Measurements from ENCODE around the gene SCN7A. TPM values are rescaled to one million over a fixed set of nuclear protein-coding genes. Genes with fewer than 3 reads are reported as not detected.
"Not testable (repeated sequence)": the region's sequence is repeated elsewhere in the genome, so short reads cannot be mapped to it uniquely, and the experiment has no call there.

The SCN7A gene
- polyA plus RNA-seq, 2 donors: 0.47 to 1.2 TPM

GRCh38 chr2:166455823-166456222 is 38.2 kb downstream of the SCN7A start:
- H3K27me3 ChIP-seq (ENCODE audit: control insufficient read depth in 1 of 2, insufficient read depth in 2 of 2, low read length in 2 of 2); H3K36me3 ChIP-seq (ENCODE audit: control insufficient read depth in 2 of 2, insufficient read depth in 2 of 2, low read length in 1 of 2); H3K4me1 ChIP-seq (ENCODE audit: control insufficient read depth in 2 of 2, insufficient read depth in 2 of 2, low read length in 1 of 2); H3K4me3 ChIP-seq (ENCODE audit: low read depth in 1 of 2, low read length in 2 of 2); H3K9me3 ChIP-seq (ENCODE audit: control insufficient read depth in 2 of 2, insufficient read depth in 1 of 2, low read depth in 1 of 2, low read length in 1 of 2); H3K27ac ChIP-seq (ENCODE audit: low read depth in 2 of 2, low read length in 1 of 2): not testable (repeated sequence)
- WGBS, 2 donors: 89 to 92% methylated on average over 4 of the region's 4 CpGs

DNA sequence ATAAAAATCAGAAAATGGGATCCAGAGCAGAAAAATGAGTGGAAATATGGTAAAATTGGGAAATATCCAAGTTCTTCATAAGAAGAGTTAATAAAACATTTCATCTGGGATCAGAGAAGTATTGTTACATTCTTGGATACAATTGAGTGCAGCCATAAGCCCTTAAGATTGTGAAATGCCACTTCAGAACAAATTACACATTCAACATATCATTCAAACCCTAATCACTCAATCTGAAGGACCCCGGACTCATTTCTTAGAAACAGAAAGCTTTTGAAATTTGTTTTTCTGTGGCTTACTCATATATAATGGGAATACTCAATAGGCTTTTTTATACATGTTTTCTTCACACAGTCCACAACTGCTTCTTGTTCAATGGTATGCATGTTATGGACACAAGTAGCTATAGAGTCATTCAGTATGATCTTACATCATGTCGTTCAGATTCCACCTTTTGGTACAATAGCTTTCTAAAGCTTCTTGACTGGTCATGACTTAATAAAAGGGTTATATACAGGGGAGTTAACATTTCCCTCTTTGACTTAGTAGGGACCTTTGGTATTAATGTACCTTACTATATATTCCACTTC is 39.9 kb downstream of the SCN7A start:
- 45 to 66% methylated on average over 2 of the region's 2 CpGs for WGBS, 2 donors
- Histone ChIP-seq H3K9me3 (ENCODE audit: control insufficient read depth in 2 of 2, insufficient read depth in 1 of 2, low read depth in 1 of 2, low read length in 1 of 2) (no peaks in the 10 kb centered on the region), H3K27ac (ENCODE audit: low read depth in 2 of 2, low read length in 1 of 2) (no peak overlapping the region), H3K4me1 (ENCODE audit: control insufficient read depth in 2 of 2, insufficient read depth in 2 of 2, low read length in 1 of 2) (no peaks in the 10 kb centered on the region), H3K27me3 (ENCODE audit: control insufficient read depth in 1 of 2, insufficient read depth in 2 of 2, low read length in 2 of 2) (no peaks in the 10 kb centered on the region), H3K4me3 (ENCODE audit: low read depth in 1 of 2, low read length in 2 of 2) (no peak overlapping the region), H3K36me3 (ENCODE audit: control insufficient read depth in 2 of 2, insufficient read depth in 2 of 2, low read length in 1 of 2) (no peaks in the 10 kb centered on the region)

DNA sequence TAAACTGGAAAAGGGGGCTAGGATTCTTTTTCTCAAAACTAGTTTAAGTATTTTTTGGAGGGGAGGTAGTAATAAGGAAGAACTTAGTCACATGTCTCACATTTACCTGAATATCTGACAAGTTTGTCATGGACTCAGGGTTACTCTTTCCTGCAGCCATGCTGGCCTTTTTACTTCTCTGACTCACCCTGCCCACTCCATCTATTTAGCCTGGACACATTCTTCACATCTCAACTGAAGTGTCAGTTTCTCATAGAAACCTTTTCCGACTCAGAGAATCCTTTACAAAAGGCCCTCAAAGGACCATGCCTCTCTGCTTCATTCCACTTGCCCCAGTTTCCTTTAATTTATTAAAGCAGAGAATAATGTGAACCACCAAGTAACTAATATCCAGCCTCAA is 42.6 kb downstream of the SCN7A start:
- H3K9me3 ChIP-seq (ENCODE audit: control insufficient read depth in 2 of 2, insufficient read depth in 1 of 2, low read depth in 1 of 2, low read length in 1 of 2): no peaks in the 10 kb centered on the region
- no peaks in the 10 kb centered on the region for H3K4me1 ChIP-seq (ENCODE audit: control insufficient read depth in 2 of 2, insufficient read depth in 2 of 2, low read length in 1 of 2)
- no peak overlapping the region for H3K4me3 ChIP-seq (ENCODE audit: low read depth in 1 of 2, low read length in 2 of 2)
- H3K27me3 ChIP-seq (ENCODE audit: control insufficient read depth in 1 of 2, insufficient read depth in 2 of 2, low read length in 2 of 2): no peaks in the 10 kb centered on the region
- no peaks in the 10 kb centered on the region for H3K36me3 ChIP-seq (ENCODE audit: control insufficient read depth in 2 of 2, insufficient read depth in 2 of 2, low read length in 1 of 2)
- 76% methylated on average over 1 of the region's 1 CpG for WGBS, 2 donors
- H3K27ac ChIP-seq (ENCODE audit: low read depth in 2 of 2, low read length in 1 of 2): no peak overlapping the region

DNA sequence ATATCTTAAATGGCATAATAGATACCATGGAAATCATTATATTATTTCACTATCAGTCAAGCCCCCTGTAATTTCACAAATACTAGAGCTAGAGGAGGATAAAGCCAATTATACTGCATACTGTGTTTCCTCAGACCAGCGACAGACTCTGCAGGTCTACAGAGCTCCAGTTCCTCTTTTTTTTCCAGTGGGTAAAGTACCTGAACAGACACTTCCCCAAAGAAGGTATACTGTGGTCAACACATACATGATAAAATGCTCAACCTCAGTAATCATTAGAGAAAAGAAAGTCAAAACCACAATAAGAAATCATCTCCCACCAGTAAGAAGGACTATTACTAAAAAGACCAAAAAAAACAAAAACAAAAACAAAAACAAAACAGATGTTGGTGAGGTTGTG is 44.6 kb downstream of the SCN7A start:
- no peaks in the 10 kb centered on the region for H3K9me3 ChIP-seq (ENCODE audit: control insufficient read depth in 2 of 2, insufficient read depth in 1 of 2, low read depth in 1 of 2, low read length in 1 of 2)
- H3K4me1 ChIP-seq (ENCODE audit: control insufficient read depth in 2 of 2, insufficient read depth in 2 of 2, low read length in 1 of 2): no peaks in the 10 kb centered on the region
- no peaks in the 10 kb centered on the region for H3K27me3 ChIP-seq (ENCODE audit: control insufficient read depth in 1 of 2, insufficient read depth in 2 of 2, low read length in 2 of 2)
- H3K27ac ChIP-seq (ENCODE audit: low read depth in 2 of 2, low read length in 1 of 2): no peak overlapping the region
- H3K4me3 ChIP-seq (ENCODE audit: low read depth in 1 of 2, low read length in 2 of 2): no peak overlapping the region
- 48 to 62% methylated on average over 1 of the region's 1 CpG for WGBS, 2 donors
- H3K36me3 ChIP-seq (ENCODE audit: control insufficient read depth in 2 of 2, insufficient read depth in 2 of 2, low read length in 1 of 2): no peaks in the 10 kb centered on the region

DNA sequence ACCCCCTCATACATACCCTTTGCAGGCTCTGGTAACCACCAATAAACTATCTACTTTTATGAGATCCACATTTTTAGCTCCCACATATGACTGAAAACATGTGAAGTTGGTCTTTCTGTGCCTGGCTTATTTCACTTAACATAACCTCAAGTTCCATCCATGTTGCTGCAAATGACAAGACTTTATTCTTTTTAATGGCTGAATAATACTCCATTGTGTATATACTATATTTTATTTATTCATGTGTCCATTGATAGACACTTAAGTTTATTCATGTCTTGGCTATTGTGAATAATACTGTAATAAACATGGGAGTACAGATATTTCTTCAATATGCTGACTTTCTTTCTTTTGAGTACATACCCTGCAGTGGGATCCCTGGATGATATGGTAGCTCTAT is 45.9 kb downstream of the SCN7A start:
- H3K36me3 ChIP-seq (ENCODE audit: control insufficient read depth in 2 of 2, insufficient read depth in 2 of 2, low read length in 1 of 2): no peaks in the 10 kb centered on the region
- no peaks in the 10 kb centered on the region for H3K27me3 ChIP-seq (ENCODE audit: control insufficient read depth in 1 of 2, insufficient read depth in 2 of 2, low read length in 2 of 2)
- H3K4me3 ChIP-seq (ENCODE audit: low read depth in 1 of 2, low read length in 2 of 2): no peak overlapping the region
- no peak overlapping the region for H3K27ac ChIP-seq (ENCODE audit: low read depth in 2 of 2, low read length in 1 of 2)
- H3K4me1 ChIP-seq (ENCODE audit: control insufficient read depth in 2 of 2, insufficient read depth in 2 of 2, low read length in 1 of 2): no peaks in the 10 kb centered on the region
- H3K9me3 ChIP-seq (ENCODE audit: control insufficient read depth in 2 of 2, insufficient read depth in 1 of 2, low read depth in 1 of 2, low read length in 1 of 2): no peaks in the 10 kb centered on the region

GRCh38 chr2:166444306-166444705 is 49.7 kb downstream of the SCN7A start:
- Histone ChIP-seq H3K9me3 (ENCODE audit: control insufficient read depth in 2 of 2, insufficient read depth in 1 of 2, low read depth in 1 of 2, low read length in 1 of 2) (no peaks in the 10 kb centered on the region), H3K36me3 (ENCODE audit: control insufficient read depth in 2 of 2, insufficient read depth in 2 of 2, low read length in 1 of 2) (no peaks in the 10 kb centered on the region), H3K4me1 (ENCODE audit: control insufficient read depth in 2 of 2, insufficient read depth in 2 of 2, low read length in 1 of 2) (no peaks in the 10 kb centered on the region), H3K27me3 (ENCODE audit: control insufficient read depth in 1 of 2, insufficient read depth in 2 of 2, low read length in 2 of 2) (no peaks in the 10 kb centered on the region), H3K27ac (ENCODE audit: low read depth in 2 of 2, low read length in 1 of 2) (no peak overlapping the region), H3K4me3 (ENCODE audit: low read depth in 1 of 2, low read length in 2 of 2) (no peak overlapping the region)

DNA sequence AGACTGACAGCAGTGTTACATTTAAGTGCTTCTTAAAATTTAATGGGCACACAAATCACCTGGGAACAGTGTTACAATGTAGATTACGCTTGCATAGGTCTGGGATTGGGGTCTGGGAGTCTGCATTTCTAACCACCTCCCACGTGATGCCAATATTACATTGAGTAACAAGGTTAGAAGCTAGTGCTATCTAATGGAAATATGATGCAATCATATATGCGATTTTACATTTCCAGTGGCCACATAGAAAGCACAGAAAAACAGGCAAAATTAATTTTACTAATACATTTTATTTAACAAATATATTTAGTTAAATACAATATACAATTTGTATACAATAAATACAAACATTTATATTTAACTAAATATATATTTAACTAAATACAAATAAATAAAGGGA is 53.7 kb downstream of the SCN7A start:
- no peaks in the 10 kb centered on the region for H3K27me3 ChIP-seq (ENCODE audit: control insufficient read depth in 1 of 2, insufficient read depth in 2 of 2, low read length in 2 of 2)
- no peaks in the 10 kb centered on the region for H3K4me1 ChIP-seq (ENCODE audit: control insufficient read depth in 2 of 2, insufficient read depth in 2 of 2, low read length in 1 of 2)
- no peaks in the 10 kb centered on the region for H3K9me3 ChIP-seq (ENCODE audit: control insufficient read depth in 2 of 2, insufficient read depth in 1 of 2, low read depth in 1 of 2, low read length in 1 of 2)
- H3K27ac ChIP-seq (ENCODE audit: low read depth in 2 of 2, low read length in 1 of 2): no peak overlapping the region
- 77 to 81% methylated on average over 3 of the region's 3 CpGs for WGBS, 2 donors
- H3K36me3 ChIP-seq (ENCODE audit: control insufficient read depth in 2 of 2, insufficient read depth in 2 of 2, low read length in 1 of 2): no peaks in the 10 kb centered on the region
- no peak overlapping the region for H3K4me3 ChIP-seq (ENCODE audit: low read depth in 1 of 2, low read length in 2 of 2)

GRCh38 chr2:166439078-166439477 is 55.0 kb downstream of the SCN7A start:
- Histone ChIP-seq H3K27ac (ENCODE audit: low read depth in 2 of 2, low read length in 1 of 2) (no peak overlapping the region), H3K27me3 (ENCODE audit: control insufficient read depth in 1 of 2, insufficient read depth in 2 of 2, low read length in 2 of 2) (no peaks in the 10 kb centered on the region), H3K4me1 (ENCODE audit: control insufficient read depth in 2 of 2, insufficient read depth in 2 of 2, low read length in 1 of 2) (no peaks in the 10 kb centered on the region), H3K4me3 (ENCODE audit: low read depth in 1 of 2, low read length in 2 of 2) (no peak overlapping the region), H3K36me3 (ENCODE audit: control insufficient read depth in 2 of 2, insufficient read depth in 2 of 2, low read length in 1 of 2) (no peaks in the 10 kb centered on the region), H3K9me3 (ENCODE audit: control insufficient read depth in 2 of 2, insufficient read depth in 1 of 2, low read depth in 1 of 2, low read length in 1 of 2) (no peaks in the 10 kb centered on the region)

DNA sequence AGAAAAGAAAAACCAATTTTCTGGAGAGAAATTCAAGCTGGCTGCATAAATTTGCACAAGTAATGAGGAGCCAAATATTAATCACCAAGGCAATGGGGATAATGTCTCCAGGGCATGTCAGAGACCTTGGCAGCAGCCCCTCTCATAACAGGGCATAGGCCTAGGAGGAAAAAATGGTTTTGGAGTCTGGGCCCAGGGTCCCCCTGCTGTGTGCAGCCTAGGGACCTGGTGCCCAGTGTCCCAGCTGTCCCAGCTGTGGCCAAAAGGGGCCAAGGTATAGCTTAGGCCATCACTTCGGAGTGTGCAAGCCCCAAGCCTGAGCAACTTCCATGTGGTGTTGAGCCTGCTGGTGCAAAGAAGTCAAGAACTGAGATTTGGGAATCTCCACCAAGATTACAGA is 57.1 kb downstream of the SCN7A start:
- H3K9me3 ChIP-seq (ENCODE audit: control insufficient read depth in 2 of 2, insufficient read depth in 1 of 2, low read depth in 1 of 2, low read length in 1 of 2): no peaks in the 10 kb centered on the region
- H3K27ac ChIP-seq (ENCODE audit: low read depth in 2 of 2, low read length in 1 of 2): no peak overlapping the region
- no peaks in the 10 kb centered on the region for H3K36me3 ChIP-seq (ENCODE audit: control insufficient read depth in 2 of 2, insufficient read depth in 2 of 2, low read length in 1 of 2)
- WGBS, 2 donors: 92 to 100% methylated on average over 1 of the region's 1 CpG
- H3K27me3 ChIP-seq (ENCODE audit: control insufficient read depth in 1 of 2, insufficient read depth in 2 of 2, low read length in 2 of 2): no peaks in the 10 kb centered on the region
- no peaks in the 10 kb centered on the region for H3K4me1 ChIP-seq (ENCODE audit: control insufficient read depth in 2 of 2, insufficient read depth in 2 of 2, low read length in 1 of 2)
- H3K4me3 ChIP-seq (ENCODE audit: low read depth in 1 of 2, low read length in 2 of 2): no peak overlapping the region

- no peaks in the 10 kb centered on the region for H3K36me3 ChIP-seq (ENCODE audit: control insufficient read depth in 2 of 2, insufficient read depth in 2 of 2, low read length in 1 of 2)
- no peak overlapping the region for H3K4me3 ChIP-seq (ENCODE audit: low read depth in 1 of 2, low read length in 2 of 2)
- no peak overlapping the region for H3K27ac ChIP-seq (ENCODE audit: low read depth in 2 of 2, low read length in 1 of 2)
- H3K27me3 ChIP-seq (ENCODE audit: control insufficient read depth in 1 of 2, insufficient read depth in 2 of 2, low read length in 2 of 2): no peaks in the 10 kb centered on the region
- H3K9me3 ChIP-seq (ENCODE audit: control insufficient read depth in 2 of 2, insufficient read depth in 1 of 2, low read depth in 1 of 2, low read length in 1 of 2): no peaks in the 10 kb centered on the region
- WGBS, 2 donors: 58 to 60% methylated on average over 3 of the region's 3 CpGs
- no peaks in the 10 kb centered on the region for H3K4me1 ChIP-seq (ENCODE audit: control insufficient read depth in 2 of 2, insufficient read depth in 2 of 2, low read length in 1 of 2)
Observed at GRCh38 chr2:166436189-166436588, 57.9 kb downstream of the SCN7A start.

All from esophagus (tissue), 2 donors.